Tibial nerve (tissue), 4 donors: ENCODE measurements around the gene ARFRP1. TPM values are rescaled to one million over a fixed set of nuclear protein-coding genes. Genes with fewer than 3 reads are reported as not detected.

Experiments used
- DNase-seq, 2 donors: peaks; one replicate each; pipeline ENCODE4 v3.0.0-alpha.2; 2019; ENCODE audit warnings: low spot score in 2 of 2
- H3K27ac ChIP-seq, 4 donors: fragments of 200-600 bp; sonication (generic) in 3 of 4; one replicate each; pipeline ENCODE4 v1.5.1; 2017 to 2019; ENCODE audit warnings: mild to moderate bottlenecking in 1 of 4
- H3K27me3 ChIP-seq, 2 donors: fragments of 200-600 bp; sonication (generic) in 1 of 2; one replicate each; pipeline versions ENCODE4 v1.5.1 to v1.6.0; 2017 to 2019
- H3K36me3 ChIP-seq, 3 donors: fragments of 200-600 bp; sonication (generic); one replicate each; pipeline ENCODE4 v1.5.1; 2018 to 2019
- H3K4me1 ChIP-seq, 4 donors: fragments of 200-600 bp; sonication (generic) in 3 of 4; one replicate each; pipeline ENCODE4 v1.5.1; 2017 to 2019
- H3K4me3 ChIP-seq, 4 donors: fragments of 200-600 bp; sonication (generic) in 3 of 4; one replicate each; pipeline ENCODE4 v1.5.1; 2017 to 2019; ENCODE audit warnings: mild to moderate bottlenecking in 1 of 4, moderate library complexity in 1 of 4
- H3K9me3 ChIP-seq, 4 donors: fragments of 200-600 bp; sonication (generic) in 3 of 4; one replicate each; pipeline ENCODE4 v1.5.1; 2017 to 2019
- CTCF ChIP-seq, 5 experiments: fragments of 200-600 bp in 3 of 5; fragments of 450-650 bp in 2 of 5; sonication (generic) in 3 of 5; IDR thresholded peaks; one replicate each; pipeline ENCODE4 v1.5.1; 2016 to 2019; ENCODE audit warnings: antibody characterized with exemption in 5 of 5, mild to moderate bottlenecking in 3 of 5, moderate library complexity in 2 of 5
- EP300 ChIP-seq, 2 donors: sonication (generic); formaldehyde crosslinking; IDR thresholded peaks; one replicate each; pipeline ENCODE4 v1.6.1; 2017; ENCODE audit warnings: antibody characterized with exemption in 2 of 2, mild to moderate bottlenecking in 1 of 2
- POLR2A ChIP-seq, 2 donors: fragments of 450-650 bp; IDR thresholded peaks; one replicate each; pipeline ENCODE4 v1.6.1; 2017; ENCODE audit warnings: antibody characterized with exemption in 2 of 2, mild to moderate bottlenecking in 2 of 2, moderate library complexity in 2 of 2
- WGBS, 2 donors: methylation state at CpG; one replicate each; pipeline ENCODE4 v1.1.5; 2018; 5-methylcytosine and 5-hydroxymethylcytosine counted together
- total RNA-seq, 4 donors: library from RNA; depleted of rRNA; stranded (reverse); fragments of >200 nt; gene quantifications; one replicate each; pipeline ENCODE4 v1.1.0, GENCODE V29; 2016

Gene ARFRP1
- total RNA-seq, 4 donors from 2014 or later = 36.9 to 71.1 (median 50.9) TPM

GRCh38 chr20:63752411-63753101 lies 44.8 kb upstream of the ARFRP1 start:
- 95 to 96% methylated on average over 43 to 45 of the region's 50 CpGs for WGBS, 2 donors
- TF ChIP-seq EP300 (IDR thresholded peaks at IDR 0.05) (no peak), CTCF (IDR thresholded peaks at IDR 0.05) (no peak), POLR2A (IDR thresholded peaks at IDR 0.05) (no peak)
- no peak overlapping the region for H3K27ac ChIP-seq
- no peaks in the 10 kb centered on the region for H3K9me3 ChIP-seq
- no peak overlapping the region for H3K4me3 ChIP-seq
- DNase-seq = no peak
- H3K36me3 ChIP-seq = peaks cover 0 to 22% (median 0%) of the 10 kb centered on the region in 3 donors
- H3K27me3 ChIP-seq = no peaks in the 10 kb centered on the region
- H3K4me1 ChIP-seq = no peaks in the 10 kb centered on the region

DNA sequence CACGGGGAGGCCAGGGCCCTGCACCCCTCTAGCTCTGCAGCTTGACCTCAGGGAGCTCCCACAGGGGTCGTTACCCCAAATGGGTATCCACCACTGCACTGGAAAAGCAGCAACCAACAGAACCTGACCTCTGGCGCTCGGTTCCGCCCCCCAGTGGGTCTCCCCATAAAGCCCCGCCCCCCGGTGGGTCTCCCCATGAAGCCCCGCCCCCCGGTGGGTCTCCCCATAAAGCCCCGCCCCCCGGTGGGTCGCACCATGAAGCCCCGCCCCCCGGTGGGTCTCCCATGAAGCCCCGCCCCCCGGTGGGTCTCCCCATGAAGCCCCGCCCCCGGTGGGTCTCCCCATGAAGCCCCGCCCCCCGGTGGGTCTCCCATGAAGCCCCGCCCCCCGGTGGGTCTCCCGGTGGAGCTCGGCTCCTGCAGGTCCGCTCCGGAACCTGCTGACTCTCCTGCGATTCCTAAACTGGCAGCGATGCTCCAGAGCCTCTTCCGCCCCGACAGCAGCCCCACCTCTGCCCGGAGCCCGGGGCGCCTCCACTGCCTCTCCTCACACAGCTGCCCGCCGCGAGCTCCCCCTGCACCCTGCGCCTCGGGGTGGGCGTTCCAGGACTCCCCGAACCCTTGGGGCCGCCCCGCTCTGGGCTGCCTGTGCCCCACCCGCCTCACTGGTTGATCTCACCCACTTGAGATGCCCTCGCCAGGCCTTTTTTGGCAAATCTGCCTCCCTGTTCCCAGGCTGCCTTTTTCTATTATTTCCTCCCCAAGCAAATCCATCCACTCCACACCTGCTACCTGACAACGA lies 43.9 kb upstream of the ARFRP1 start:
- Histone ChIP-seq H3K27me3 (no peaks in the 10 kb centered on the region), H3K4me1 (no peaks in the 10 kb centered on the region), H3K4me3 (no peak overlapping the region), H3K27ac (no peak overlapping the region), H3K36me3 (peaks cover 0 to 25% (median 0%) of the 10 kb centered on the region in 3 donors), H3K9me3 (no peaks in the 10 kb centered on the region)
- no peak for TF ChIP-seq POLR2A (IDR thresholded peaks at IDR 0.05)
- TF ChIP-seq EP300 (IDR thresholded peaks at IDR 0.05) = no peak
- TF ChIP-seq CTCF (IDR thresholded peaks at IDR 0.05) = no peak
- no peak for DNase-seq
- 80 to 93% methylated on average over 22 to 35 of the region's 45 CpGs for WGBS, 2 donors

DNA sequence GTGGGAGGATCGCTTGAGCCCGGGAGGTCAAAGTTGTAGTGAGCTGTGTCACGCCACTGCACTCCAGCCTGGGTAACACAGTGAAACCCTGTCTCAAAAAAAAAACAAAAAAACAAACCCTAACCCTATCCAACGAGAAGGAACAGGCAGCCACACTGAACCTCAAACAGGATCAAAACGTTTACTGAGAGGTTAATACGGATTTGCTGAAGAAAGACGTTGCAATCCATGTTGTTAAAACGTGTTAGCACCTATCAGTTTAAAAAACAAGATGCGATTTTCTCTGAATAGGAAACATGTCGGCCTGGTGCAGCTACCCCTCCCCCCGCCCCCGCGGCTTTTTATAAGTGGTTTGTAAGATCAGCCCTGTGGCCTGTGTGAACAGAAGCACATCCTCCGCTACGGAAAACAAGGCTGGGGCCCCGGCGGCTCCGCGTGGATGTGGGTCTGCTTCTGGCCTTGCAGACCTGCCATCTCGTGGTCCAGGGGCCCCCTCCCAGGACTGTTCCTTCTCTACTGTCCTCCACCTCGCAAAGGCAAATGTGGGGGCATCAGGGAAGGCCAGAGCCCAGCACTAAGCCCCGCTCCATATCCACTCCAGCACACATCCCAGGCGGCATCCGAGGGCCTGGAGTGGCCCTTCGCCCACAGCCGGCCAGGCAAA lies 43.2 kb upstream of the ARFRP1 start:
- Histone ChIP-seq H3K36me3 (peaks cover 0 to 33% (median 0%) of the 10 kb centered on the region in 3 donors), H3K27ac (no peak overlapping the region), H3K4me3 (no peak overlapping the region), H3K4me1 (no peaks in the 10 kb centered on the region), H3K9me3 (no peaks in the 10 kb centered on the region), H3K27me3 (no peaks in the 10 kb centered on the region)
- TF ChIP-seq EP300 (IDR thresholded peaks at IDR 0.05) = no peak
- no peak for TF ChIP-seq POLR2A (IDR thresholded peaks at IDR 0.05)
- no peak for TF ChIP-seq CTCF (IDR thresholded peaks at IDR 0.05)
- 67 to 71% methylated on average over 24 to 25 of the region's 26 CpGs for WGBS, 2 donors
- DNase-seq = no peak

DNA sequence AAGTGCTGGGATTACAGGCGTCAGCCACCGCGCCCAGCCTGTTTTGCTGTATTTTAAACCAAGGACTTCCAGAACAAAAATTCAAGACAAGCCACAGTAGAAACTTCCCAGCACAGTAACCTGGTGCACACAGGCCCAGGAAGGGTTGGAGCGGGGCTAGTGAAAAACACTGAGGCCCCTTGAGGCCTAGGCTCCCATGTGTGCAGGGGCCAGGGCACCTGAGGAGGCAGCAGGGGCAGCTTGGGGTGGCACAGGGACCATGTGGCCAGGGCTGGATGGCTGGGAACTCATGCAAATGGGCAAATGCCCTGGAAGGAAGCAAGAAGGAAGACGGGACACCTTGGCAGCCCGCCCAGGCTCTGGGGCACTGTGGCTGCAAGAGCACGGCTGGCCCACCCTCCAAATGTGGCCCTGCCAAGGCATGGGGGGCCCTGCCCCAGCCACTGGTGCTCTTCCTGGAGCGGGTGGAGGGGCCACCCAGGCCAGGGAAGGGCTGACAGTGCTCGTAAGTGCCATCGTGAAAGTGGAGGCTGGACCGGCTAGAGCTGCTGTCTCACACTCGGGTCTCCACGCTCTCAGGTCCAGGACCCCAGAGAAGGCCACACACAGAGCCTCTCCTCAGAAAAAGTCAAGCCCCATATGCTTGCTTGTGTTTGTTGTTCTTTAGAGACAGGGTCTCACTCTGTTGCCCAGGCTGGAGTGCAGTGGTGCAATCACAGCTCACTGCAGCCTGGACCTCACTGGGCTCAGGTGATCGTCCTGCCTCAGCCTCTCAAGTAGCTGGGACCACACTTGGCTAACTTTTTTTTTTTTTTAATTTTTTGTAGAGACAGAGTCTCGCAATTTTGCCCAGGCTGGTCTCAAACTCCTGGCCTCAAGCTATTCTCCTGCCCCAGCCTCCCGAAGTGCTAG lies 42.1 kb upstream of the ARFRP1 start:
- Histone ChIP-seq H3K27me3 (no peaks in the 10 kb centered on the region), H3K27ac (no peak overlapping the region), H3K4me3 (no peak overlapping the region), H3K36me3 (peaks cover 0 to 43% (median 0%) of the 10 kb centered on the region in 3 donors), H3K9me3 (no peaks in the 10 kb centered on the region), H3K4me1 (peaks cover 0 to 9% (median 0%) of the 10 kb centered on the region in 4 donors)
- 89 to 94% methylated on average over 16 of the region's 16 CpGs for WGBS, 2 donors
- DNase-seq = no peak
- TF ChIP-seq CTCF (IDR thresholded peaks at IDR 0.05) = no peak
- TF ChIP-seq POLR2A (IDR thresholded peaks at IDR 0.05) = no peak
- no peak for TF ChIP-seq EP300 (IDR thresholded peaks at IDR 0.05)
